ENCODE measurements around the gene RNF7.

DNA sequence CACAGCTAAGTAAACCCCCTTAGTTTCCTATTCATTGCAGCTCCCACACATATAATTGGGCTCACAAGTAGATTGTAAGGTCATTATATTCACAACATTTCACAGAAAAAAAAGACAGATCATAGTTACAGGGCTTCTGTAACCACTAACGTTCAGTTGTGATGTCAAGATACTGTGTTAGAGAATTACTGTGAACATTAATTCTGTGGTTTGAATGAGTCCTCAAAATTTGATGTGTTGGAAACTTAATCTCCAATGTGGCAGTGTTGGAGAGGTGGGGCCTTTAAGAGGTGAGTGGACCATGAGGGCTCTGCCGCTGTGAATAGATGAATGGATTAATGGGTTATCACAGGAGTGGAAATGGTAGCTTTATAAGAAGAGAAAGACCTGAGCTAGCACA, 46.4 kb downstream of the RNF7 start:
- TF ChIP-seq CTCF (optimal IDR thresholded peaks at IDR 0.05 in 1 of 3, IDR thresholded peaks at IDR 0.05 in 1 of 3, conservative IDR thresholded peaks at IDR 0.05 in 1 of 3; ENCODE audit: extremely low read depth in 1 of 3, insufficient read depth in 2 of 3, low read length in 3 of 3) (no peak), EZH2 (IDR thresholded peaks at IDR 0.05; ENCODE audit: low read length) (no peak)

Data from keratinocyte (primary cell).